Left hindlimb (tissue), 1 donor: ENCODE results near the gene PLCB2.

ENCODE experiments used
- DNase-seq: peaks from one replicate; pipeline ENCODE4 v3.0.0-alpha.2; 2018

PLCB2 gene

GRCh38 chr15:40247406-40247971 lies 60.2 kb downstream of the PLCB2 start:
- no peak for DNase-seq

GRCh38 chr15:40246496-40247280 lies 61.0 kb downstream of the PLCB2 start:
- no peak for DNase-seq

GRCh38 chr15:40245666-40246450 lies 61.9 kb downstream of the PLCB2 start:
- DNase-seq = no peak

GRCh38 chr15:40244961-40245523 lies 62.7 kb downstream of the PLCB2 start:
- no peak for DNase-seq

- DNase-seq = no peak
These were observed 64.5 kb downstream of the PLCB2 start for GRCh38 chr15:40243126-40243810.

- DNase-seq = no peak
These were observed 65.1 kb downstream of the PLCB2 start for GRCh38 chr15:40242601-40243000.

GRCh38 chr15:40242213-40242599 lies 65.5 kb downstream of the PLCB2 start:
- no peak for DNase-seq

- DNase-seq = no peak
These were observed 66.2 kb downstream of the PLCB2 start for GRCh38 chr15:40241269-40242212.

GRCh38 chr15:40240619-40241221 lies 67.0 kb downstream of the PLCB2 start:
- no peak for DNase-seq

- DNase-seq = no peak
These were observed 67.8 kb downstream of the PLCB2 start for GRCh38 chr15:40239693-40240618.

- no peak for DNase-seq
These were observed 68.4 kb downstream of the PLCB2 start for GRCh38 chr15:40239404-40239692.

- DNase-seq = no peak
These were observed 69.0 kb downstream of the PLCB2 start, which contains the start of gene PAK6 for GRCh38 chr15:40238532-40239403. TSS of gene PAK6 (plus strand) at chr15:40239063. CDS start at chr15:40264786, 25,723 bp downstream.
